NCI-H2196 treated with DMSO at 0.1 percent for 48 hours (cell line): ENCODE results near the gene CYB561.
A peak's percentile ranks its signal among the peaks of the same experiment; 100 is the strongest.

ENCODE experiments used
- DNase-seq: peaks from one replicate; lab custom pipeline; 2025; ENCODE audit not compliant: unreplicated experiment; lab: John Stamatoyannopoulos, UW

The CYB561 gene

GRCh38 chr17:63452046-63452961 is 6.2 kb upstream of the CYB561 start:
- DNase-seq = no peak

GRCh38 chr17:63451150-63451549 is 5.0 kb upstream of the CYB561 start:
- no peak for DNase-seq

- DNase-seq = no peak
These were observed 4.4 kb upstream of the CYB561 start for GRCh38 chr17:63450551-63450950.

- DNase-seq = no peak
These were observed 2.5 kb upstream of the CYB561 start for GRCh38 chr17:63448655-63449054.

GRCh38 chr17:63447471-63448009 is 1.4 kb upstream of the CYB561 start:
- DNase-seq = no peak

- peak; percentile 67 for DNase-seq
These were observed 806 bp upstream of the CYB561 start for GRCh38 chr17:63446753-63447470.

GRCh38 chr17:63445571-63445953 is 544 bp downstream of the CYB561 start:
- DNase-seq = peak; percentile 49

- no peak for DNase-seq
These were observed 1.0 kb downstream of the CYB561 start for GRCh38 chr17:63445065-63445464.

GRCh38 chr17:63444457-63444856 is 1.6 kb downstream of the CYB561 start:
- no peak for DNase-seq

GRCh38 chr17:63443053-63443452 is 3.1 kb downstream of the CYB561 start:
- DNase-seq = no peak

GRCh38 chr17:63442549-63443035 is 3.5 kb downstream of the CYB561 start:
- DNase-seq = no peak

- DNase-seq = no peak
These were observed 4.0 kb downstream of the CYB561 start for GRCh38 chr17:63442074-63442473.

- DNase-seq = no peak
These were observed 4.5 kb downstream of the CYB561 start for GRCh38 chr17:63441654-63442053.

- no peak for DNase-seq
These were observed 5.3 kb downstream of the CYB561 start for GRCh38 chr17:63440770-63441335.

- no peak for DNase-seq
These were observed 5.9 kb downstream of the CYB561 start for GRCh38 chr17:63440127-63440769.

GRCh38 chr17:63439687-63440086 is 6.4 kb downstream of the CYB561 start:
- DNase-seq = no peak

GRCh38 chr17:63438092-63439051 is 7.7 kb downstream of the CYB561 start:
- no peak for DNase-seq

GRCh38 chr17:63437287-63438091 is 8.6 kb downstream of the CYB561 start:
- no peak for DNase-seq

GRCh38 chr17:63436523-63437110 is 9.5 kb downstream of the CYB561 start:
- DNase-seq = no peak
